ENCODE data around the gene MINDY3.

The MINDY3 gene

DNA sequence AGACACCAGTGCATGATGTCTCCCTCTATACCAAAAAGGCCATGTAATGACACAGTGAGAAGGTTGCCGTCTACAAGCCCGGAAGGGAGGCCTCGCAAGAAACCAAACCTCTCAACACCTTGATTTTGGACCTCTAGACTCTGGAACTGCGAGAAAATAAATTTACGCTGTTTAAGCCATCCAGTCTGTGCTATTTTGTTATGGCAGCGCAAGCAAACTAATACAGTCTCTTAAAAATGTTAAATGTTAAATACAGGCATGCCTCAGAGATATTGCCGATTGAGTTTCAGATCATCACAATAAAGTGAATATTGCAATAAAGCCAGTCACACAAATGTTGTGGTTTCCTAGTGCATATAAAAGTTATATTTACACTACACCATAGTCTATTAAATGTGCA lies 5.0 kb upstream of the MINDY3 start:
- TF ChIP-seq YY1 (IDR thresholded peaks at IDR 0.05; ENCODE audit: insufficient read depth, insufficient read length) (no peak), SUZ12 (IDR thresholded peaks at IDR 0.05; ENCODE audit: extremely low read depth, insufficient read depth, insufficient read length) (no peak), ZNF274 (IDR thresholded peaks at IDR 0.05; ENCODE audit: low read depth, low read length) (no peak)
- Histone ChIP-seq H3K4me1 (ENCODE audit: insufficient read depth, insufficient read length) (no peaks in the 10 kb centered on the region), H3K4me3 (ENCODE audit: insufficient read length, low read depth) (no peak overlapping the region), H3K9ac (ENCODE audit: insufficient read length, low read depth) (no peak overlapping the region), H3K36me3 (ENCODE audit: insufficient read depth, insufficient read length, low read length) (no peaks in the 10 kb centered on the region), H3K27me3 (ENCODE audit: insufficient read depth, insufficient read length) (no peaks in the 10 kb centered on the region), H3K9me3 (ENCODE audit: insufficient read depth, low read length) (no peaks in the 10 kb centered on the region)
- DNase-seq (ENCODE audit: low read depth, low spot score): no peak

GRCh38 chr10:15864419-15864818 lies 4.1 kb upstream of the MINDY3 start:
- no peak overlapping the region for H3K4me3 ChIP-seq (ENCODE audit: insufficient read length, low read depth)
- DNase-seq (ENCODE audit: low read depth, low spot score): no peak
- no peaks in the 10 kb centered on the region for H3K36me3 ChIP-seq (ENCODE audit: insufficient read depth, insufficient read length, low read length)
- TF ChIP-seq ZNF274 (IDR thresholded peaks at IDR 0.05; ENCODE audit: low read depth, low read length): no peak
- TF ChIP-seq SUZ12 (IDR thresholded peaks at IDR 0.05; ENCODE audit: extremely low read depth, insufficient read depth, insufficient read length): no peak
- no peak for TF ChIP-seq YY1 (IDR thresholded peaks at IDR 0.05; ENCODE audit: insufficient read depth, insufficient read length)
- H3K9me3 ChIP-seq (ENCODE audit: insufficient read depth, low read length): no peaks in the 10 kb centered on the region
- H3K27me3 ChIP-seq (ENCODE audit: insufficient read depth, insufficient read length): no peaks in the 10 kb centered on the region
- no peaks in the 10 kb centered on the region for H3K4me1 ChIP-seq (ENCODE audit: insufficient read depth, insufficient read length)
- no peak overlapping the region for H3K9ac ChIP-seq (ENCODE audit: insufficient read length, low read depth)

DNA sequence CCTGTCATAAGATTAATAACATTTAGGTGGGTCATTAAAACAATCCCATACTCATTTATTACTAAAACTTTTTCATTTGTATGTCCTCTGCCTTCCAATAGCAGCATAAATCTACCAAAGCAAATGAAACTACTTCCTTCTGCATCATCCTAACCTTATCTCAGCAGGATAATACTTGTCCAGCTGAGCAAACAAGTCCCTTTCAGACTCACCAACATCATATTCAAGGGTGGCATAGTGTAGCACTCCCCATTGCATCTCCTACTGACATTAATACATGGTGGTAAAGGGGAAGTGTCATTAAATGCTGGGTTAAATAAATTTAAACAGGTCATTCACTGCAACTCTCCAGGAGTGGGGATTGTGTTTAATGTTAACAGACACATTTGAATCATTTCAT lies 3.4 kb upstream of the MINDY3 start:
- Histone ChIP-seq H3K36me3 (ENCODE audit: insufficient read depth, insufficient read length, low read length) (no peaks in the 10 kb centered on the region), H3K9me3 (ENCODE audit: insufficient read depth, low read length) (no peaks in the 10 kb centered on the region), H3K27me3 (ENCODE audit: insufficient read depth, insufficient read length) (no peaks in the 10 kb centered on the region), H3K4me1 (ENCODE audit: insufficient read depth, insufficient read length) (no peaks in the 10 kb centered on the region), H3K4me3 (ENCODE audit: insufficient read length, low read depth) (no peak overlapping the region), H3K9ac (ENCODE audit: insufficient read length, low read depth) (no peak overlapping the region)
- TF ChIP-seq ZNF274 (IDR thresholded peaks at IDR 0.05; ENCODE audit: low read depth, low read length) (no peak), SUZ12 (IDR thresholded peaks at IDR 0.05; ENCODE audit: extremely low read depth, insufficient read depth, insufficient read length) (no peak), YY1 (IDR thresholded peaks at IDR 0.05; ENCODE audit: insufficient read depth, insufficient read length) (no peak)
- DNase-seq (ENCODE audit: low read depth, low spot score): no peak

- Histone ChIP-seq H3K4me3 (ENCODE audit: insufficient read length, low read depth) (no peak overlapping the region), H3K4me1 (ENCODE audit: insufficient read depth, insufficient read length) (no peaks in the 10 kb centered on the region), H3K36me3 (ENCODE audit: insufficient read depth, insufficient read length, low read length) (no peaks in the 10 kb centered on the region), H3K9ac (ENCODE audit: insufficient read length, low read depth) (no peak overlapping the region), H3K27me3 (ENCODE audit: insufficient read depth, insufficient read length) (no peaks in the 10 kb centered on the region), H3K9me3 (ENCODE audit: insufficient read depth, low read length) (no peaks in the 10 kb centered on the region)
- no peak for TF ChIP-seq SUZ12 (IDR thresholded peaks at IDR 0.05; ENCODE audit: extremely low read depth, insufficient read depth, insufficient read length)
- TF ChIP-seq YY1 (IDR thresholded peaks at IDR 0.05; ENCODE audit: insufficient read depth, insufficient read length): no peak
- no peak for TF ChIP-seq ZNF274 (IDR thresholded peaks at IDR 0.05; ENCODE audit: low read depth, low read length)
- no peak for DNase-seq (ENCODE audit: low read depth, low spot score)
Measured at GRCh38 chr10:15863323-15863722, 3.0 kb upstream of the MINDY3 start.

- no peaks in the 10 kb centered on the region for H3K36me3 ChIP-seq (ENCODE audit: insufficient read depth, insufficient read length, low read length)
- no peaks in the 10 kb centered on the region for H3K4me1 ChIP-seq (ENCODE audit: insufficient read depth, insufficient read length)
- no peaks in the 10 kb centered on the region for H3K9me3 ChIP-seq (ENCODE audit: insufficient read depth, low read length)
- peak overlapping the region; percentile 91 for H3K9ac ChIP-seq (ENCODE audit: insufficient read length, low read depth)
- no peak for TF ChIP-seq YY1 (IDR thresholded peaks at IDR 0.05; ENCODE audit: insufficient read depth, insufficient read length)
- H3K4me3 ChIP-seq (ENCODE audit: insufficient read length, low read depth): peak overlapping the region; percentile 93
- no peak for DNase-seq (ENCODE audit: low read depth, low spot score)
- no peaks in the 10 kb centered on the region for H3K27me3 ChIP-seq (ENCODE audit: insufficient read depth, insufficient read length)
Measured at GRCh38 chr10:15860692-15861201, 440 bp upstream of the MINDY3 start.

DNA sequence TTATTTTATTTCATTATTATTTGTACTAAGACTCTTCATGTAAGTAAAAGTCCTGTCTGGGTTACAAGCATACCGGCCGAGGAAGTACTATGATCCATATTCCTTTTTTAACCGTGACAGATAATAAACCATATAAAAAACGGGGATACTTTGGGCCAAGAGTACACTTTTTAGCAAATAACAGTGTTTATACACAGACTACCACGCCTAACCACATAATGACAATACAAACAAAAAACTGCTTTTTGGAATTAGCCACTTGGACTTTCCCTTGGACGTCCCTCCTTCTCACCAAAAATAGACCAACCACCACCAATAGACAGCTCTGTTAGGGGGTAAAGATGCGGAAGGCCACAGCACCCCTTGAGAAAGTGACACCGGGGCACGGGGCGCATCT lies 800 bp downstream of the MINDY3 start:
- Histone ChIP-seq H3K9ac (ENCODE audit: insufficient read length, low read depth) (peak overlapping the region; percentile 91), H3K4me3 (ENCODE audit: insufficient read length, low read depth) (peak overlapping the region; percentile 93), H3K27me3 (ENCODE audit: insufficient read depth, insufficient read length) (no peaks in the 10 kb centered on the region), H3K9me3 (ENCODE audit: insufficient read depth, low read length) (no peaks in the 10 kb centered on the region), H3K4me1 (ENCODE audit: insufficient read depth, insufficient read length) (no peaks in the 10 kb centered on the region), H3K36me3 (ENCODE audit: insufficient read depth, insufficient read length, low read length) (no peaks in the 10 kb centered on the region)
- no peak for DNase-seq (ENCODE audit: low read depth, low spot score)
- TF ChIP-seq YY1 (IDR thresholded peaks at IDR 0.05; ENCODE audit: insufficient read depth, insufficient read length): no peak
- TF ChIP-seq ZNF274 (IDR thresholded peaks at IDR 0.05; ENCODE audit: low read depth, low read length): no peak
- no peak for TF ChIP-seq SUZ12 (IDR thresholded peaks at IDR 0.05; ENCODE audit: extremely low read depth, insufficient read depth, insufficient read length)

DNA sequence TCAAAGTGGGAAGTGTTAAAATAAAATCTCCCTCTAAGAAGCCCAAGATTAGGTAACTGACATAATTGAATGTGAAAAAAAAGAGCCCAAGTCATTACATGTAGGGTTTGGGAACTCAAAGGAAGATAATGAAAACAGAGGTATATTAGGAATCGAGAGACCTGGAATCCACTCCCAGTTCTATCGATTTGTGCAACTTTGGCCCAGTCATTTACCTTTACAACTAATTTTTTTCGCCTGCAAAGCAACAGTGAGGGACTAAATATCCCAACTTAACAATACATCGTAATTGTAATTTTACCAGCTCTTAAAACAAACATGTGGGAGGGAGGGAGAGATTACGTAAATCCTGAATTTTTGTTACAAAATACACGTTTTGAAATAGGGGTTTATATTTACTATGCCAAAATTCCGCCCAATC lies 1.4 kb downstream of the MINDY3 start:
- H3K4me3 ChIP-seq (ENCODE audit: insufficient read length, low read depth): no peak overlapping the region
- no peak for TF ChIP-seq SUZ12 (IDR thresholded peaks at IDR 0.05; ENCODE audit: extremely low read depth, insufficient read depth, insufficient read length)
- TF ChIP-seq ZNF274 (IDR thresholded peaks at IDR 0.05; ENCODE audit: low read depth, low read length): no peak
- no peak for TF ChIP-seq YY1 (IDR thresholded peaks at IDR 0.05; ENCODE audit: insufficient read depth, insufficient read length)
- H3K9me3 ChIP-seq (ENCODE audit: insufficient read depth, low read length): no peaks in the 10 kb centered on the region
- H3K27me3 ChIP-seq (ENCODE audit: insufficient read depth, insufficient read length): no peaks in the 10 kb centered on the region
- H3K36me3 ChIP-seq (ENCODE audit: insufficient read depth, insufficient read length, low read length): no peaks in the 10 kb centered on the region
- H3K9ac ChIP-seq (ENCODE audit: insufficient read length, low read depth): no peak overlapping the region
- DNase-seq (ENCODE audit: low read depth, low spot score): no peak
- H3K4me1 ChIP-seq (ENCODE audit: insufficient read depth, insufficient read length): no peaks in the 10 kb centered on the region
